CD4-positive, CD25-positive, alpha-beta regulatory T cell (primary cell): ENCODE data around the gene IGFBP5. TPM values are rescaled to one million over a fixed set of nuclear protein-coding genes. Genes with fewer than 3 reads are reported as not detected.

ENCODE experiments used
- ATAC-seq, 2 donors: fragments of 150-1000 bp; cut with Tn5 transposase; one replicate each; pipeline ENCODE4 v1.10.0; 2021; ENCODE audit warnings: low read depth in 2 of 2, moderate number of reproducible peaks in 2 of 2, moderate library complexity in 1 of 2
- DNase-seq, 3 donors: peaks; one replicate each; pipeline versions ENCODE4 v3.0.0 to v3.0.0-alpha.2; 2012 to 2022; ENCODE audit warnings: mixed read lengths in 1 of 3
- H3K27ac ChIP-seq: one replicate; pipeline ENCODE4 v1.7.0; 2013; ENCODE audit warnings: mild to moderate bottlenecking, low read length; ENCODE audit not compliant: insufficient read depth, poor library complexity, severe bottlenecking
- H3K27me3 ChIP-seq: one replicate; pipeline ENCODE4 v1.7.0; 2013; ENCODE audit warnings: low read length; ENCODE audit not compliant: control insufficient read depth, insufficient read depth
- H3K36me3 ChIP-seq: one replicate; pipeline ENCODE4 v1.7.0; 2013; ENCODE audit warnings: mild to moderate bottlenecking, low read length, moderate library complexity; ENCODE audit not compliant: control insufficient read depth, insufficient read depth
- H3K4me1 ChIP-seq: 2 replicates; pipeline ENCODE4 v1.7.0; 2013; ENCODE audit warnings: mild to moderate bottlenecking, low read length; ENCODE audit not compliant: insufficient read depth, control insufficient read depth, poor library complexity, severe bottlenecking
- H3K4me3 ChIP-seq: one replicate; pipeline ENCODE4 v1.7.0; 2013; ENCODE audit warnings: low read depth, mild to moderate bottlenecking, low read length, moderate library complexity
- H3K9me3 ChIP-seq, 2 experiments: 1 replicate in 1 of 2; 2 replicates in 1 of 2; pipeline ENCODE4 v1.7.0; 2013; ENCODE audit warnings: low read length in 2 of 2, mild to moderate bottlenecking in 1 of 2, moderate library complexity in 1 of 2; ENCODE audit not compliant: control insufficient read depth in 2 of 2
- H3K27ac Mint-ChIP-seq, 3 donors: one replicate each; pipeline ENCODE4 v1.8.0; 2020 to 2022; ENCODE audit warnings: mild to moderate bottlenecking in 3 of 3, mixed read lengths in 3 of 3, moderate library complexity in 2 of 3
- H3K27me3 Mint-ChIP-seq: one replicate; pipeline ENCODE4 v1.8.0; 2022; ENCODE audit warnings: mild to moderate bottlenecking, mixed read lengths
- H3K36me3 Mint-ChIP-seq: one replicate; pipeline ENCODE4 v1.8.0; 2020; ENCODE audit warnings: mixed read lengths
- H3K4me1 Mint-ChIP-seq, 4 donors: one replicate each; pipeline ENCODE4 v1.8.0; 2020 to 2022; ENCODE audit warnings: mixed read lengths in 4 of 4, mild to moderate bottlenecking in 1 of 4
- H3K4me3 Mint-ChIP-seq, 4 donors: one replicate each; pipeline ENCODE4 v1.8.0; 2020 to 2022; ENCODE audit warnings: mild to moderate bottlenecking in 4 of 4, mixed read lengths in 4 of 4, moderate library complexity in 3 of 4
- H3K9me3 Mint-ChIP-seq, 7 donors: one replicate each; pipeline ENCODE4 v1.8.0; 2020 to 2022; ENCODE audit warnings: mixed read lengths in 7 of 7, mild to moderate bottlenecking in 3 of 7, moderate library complexity in 2 of 7
- polyA plus RNA-seq, 4 donors: library from polyadenylated mRNA; unstranded; fragments of 300-500 nt; fragmentation: Illumina TruSeq; gene quantifications; one replicate each; pipeline ENCODE4 v1.2.3, GENCODE V29; 2021
- total RNA-seq: library from RNA; stranded (reverse); gene quantifications from one replicate; pipeline ENCODE4 v1.2.3, GENCODE V29; 2022

Gene IGFBP5
- total and polyA plus RNA-seq, 5 donors from 2014 or later: 0.05 TPM; not detected in 4

GRCh38 chr2:216685327-216685875, 9.9 kb downstream of the IGFBP5 start:
- Histone ChIP-seq H3K27ac (no peak overlapping the region), H3K4me3 (no peak overlapping the region), H3K4me1 (no peaks in the 10 kb centered on the region), H3K9me3 (no peaks in the 10 kb centered on the region), H3K27me3 (peaks cover 17% of the 10 kb centered on the region), H3K36me3 (no peaks in the 10 kb centered on the region)
- no peaks in the 10 kb centered on the region for H3K36me3 Mint-ChIP-seq
- peaks cover 0 to 6% (median under 1%) of the 10 kb centered on the region in 4 donors for H3K4me1 Mint-ChIP-seq
- H3K4me3 Mint-ChIP-seq: no peak overlapping the region
- no peak for ATAC-seq
- no peak for DNase-seq
- peaks cover 43% of the 10 kb centered on the region for H3K27me3 Mint-ChIP-seq
- peaks cover 0 to 2% (median 0%) of the 10 kb centered on the region in 7 donors for H3K9me3 Mint-ChIP-seq
- H3K27ac Mint-ChIP-seq: no peak overlapping the region

- no peak for ATAC-seq
Measured at GRCh38 chr2:216683846-216684245, 11.5 kb downstream of the IGFBP5 start.

GRCh38 chr2:216681683-216682082, 13.7 kb downstream of the IGFBP5 start:
- DNase-seq (no peak), ATAC-seq (no peak)
- Mint-ChIP-seq H3K27ac (no peak overlapping the region), H3K9me3 (peaks cover 0 to 2% (median 0%) of the 10 kb centered on the region in 7 donors), H3K4me3 (no peak overlapping the region), H3K27me3 (peaks cover 31% of the 10 kb centered on the region), H3K36me3 (no peaks in the 10 kb centered on the region), H3K4me1 (peaks cover 0 to 6% (median under 1%) of the 10 kb centered on the region in 4 donors)
- H3K36me3 ChIP-seq: no peaks in the 10 kb centered on the region
- no peak overlapping the region for H3K4me3 ChIP-seq
- no peaks in the 10 kb centered on the region for H3K4me1 ChIP-seq
- no peaks in the 10 kb centered on the region for H3K9me3 ChIP-seq
- H3K27ac ChIP-seq: no peak overlapping the region
- H3K27me3 ChIP-seq: no peaks in the 10 kb centered on the region

More at GRCh38 chr2:216683846-216684245, 11.5 kb downstream of the IGFBP5 start:
- Histone ChIP-seq H3K27ac (no peak overlapping the region), H3K9me3 (no peaks in the 10 kb centered on the region), H3K4me3 (no peak overlapping the region), H3K27me3 (peaks cover 3% of the 10 kb centered on the region), H3K36me3 (no peaks in the 10 kb centered on the region), H3K4me1 (no peaks in the 10 kb centered on the region)
- Mint-ChIP-seq H3K4me1 (peaks cover 0 to 6% (median under 1%) of the 10 kb centered on the region in 4 donors), H3K9me3 (peaks cover 0 to under 1% (median 0%) of the 10 kb centered on the region in 7 donors), H3K4me3 (no peak overlapping the region), H3K27ac (no peak overlapping the region), H3K36me3 (no peaks in the 10 kb centered on the region), H3K27me3 (peaks cover 34% of the 10 kb centered on the region)
- DNase-seq: no peak

- H3K27me3 Mint-ChIP-seq: peaks cover 30% of the 10 kb centered on the region
- Histone ChIP-seq H3K9me3 (no peaks in the 10 kb centered on the region), H3K27ac (no peak overlapping the region), H3K27me3 (no peaks in the 10 kb centered on the region), H3K4me3 (no peak overlapping the region), H3K4me1 (no peaks in the 10 kb centered on the region), H3K36me3 (no peaks in the 10 kb centered on the region)
- DNase-seq (no peak), ATAC-seq (no peak)
- H3K36me3 Mint-ChIP-seq: no peaks in the 10 kb centered on the region
- H3K9me3 Mint-ChIP-seq: peaks cover 0 to 2% (median 0%) of the 10 kb centered on the region in 7 donors
- H3K4me1 Mint-ChIP-seq: peaks cover 0 to 6% (median under 1%) of the 10 kb centered on the region in 4 donors
- no peak overlapping the region for H3K4me3 Mint-ChIP-seq
- no peak overlapping the region for H3K27ac Mint-ChIP-seq
Measured at GRCh38 chr2:216680951-216681629, 14.3 kb downstream of the IGFBP5 start.

GRCh38 chr2:216679658-216680024, 15.7 kb downstream of the IGFBP5 start:
- no peaks in the 10 kb centered on the region for H3K4me1 ChIP-seq
- no peak overlapping the region for H3K4me3 ChIP-seq
- no peak for ATAC-seq
- peaks cover 0 to 6% (median under 1%) of the 10 kb centered on the region in 4 donors for H3K4me1 Mint-ChIP-seq
- H3K9me3 Mint-ChIP-seq: peaks cover 0 to 2% (median 0%) of the 10 kb centered on the region in 7 donors
- H3K36me3 Mint-ChIP-seq: no peaks in the 10 kb centered on the region
- H3K27me3 ChIP-seq: no peaks in the 10 kb centered on the region
- H3K36me3 ChIP-seq: no peaks in the 10 kb centered on the region
- no peak overlapping the region for H3K27ac ChIP-seq
- no peak for DNase-seq
- no peaks in the 10 kb centered on the region for H3K9me3 ChIP-seq
- H3K27ac Mint-ChIP-seq: no peak overlapping the region
- H3K27me3 Mint-ChIP-seq: peaks cover 19% of the 10 kb centered on the region
- H3K4me3 Mint-ChIP-seq: no peak overlapping the region

- no peaks in the 10 kb centered on the region for H3K36me3 Mint-ChIP-seq
- ATAC-seq: no peak
- no peak for DNase-seq
- Histone ChIP-seq H3K9me3 (no peaks in the 10 kb centered on the region), H3K27ac (no peak overlapping the region), H3K4me1 (no peaks in the 10 kb centered on the region), H3K4me3 (no peak overlapping the region), H3K36me3 (no peaks in the 10 kb centered on the region), H3K27me3 (no peaks in the 10 kb centered on the region)
- H3K27me3 Mint-ChIP-seq: peaks cover 14% of the 10 kb centered on the region
- H3K27ac Mint-ChIP-seq: peak overlapping the region in 1 of 3 donors; percentile 18
- H3K4me3 Mint-ChIP-seq: no peak overlapping the region
- peaks cover 0 to 2% (median 0%) of the 10 kb centered on the region in 7 donors for H3K9me3 Mint-ChIP-seq
- H3K4me1 Mint-ChIP-seq: peaks cover 0 to 6% (median under 1%) of the 10 kb centered on the region in 4 donors
Measured at GRCh38 chr2:216678813-216679657, 16.3 kb downstream of the IGFBP5 start.

- peak overlapping the region in 1 of 3 donors; percentile 81 for H3K27ac Mint-ChIP-seq
- Histone ChIP-seq H3K9me3 (no peaks in the 10 kb centered on the region), H3K4me1 (no peaks in the 10 kb centered on the region), H3K36me3 (no peaks in the 10 kb centered on the region), H3K27ac (no peak overlapping the region), H3K27me3 (no peaks in the 10 kb centered on the region), H3K4me3 (no peak overlapping the region)
- DNase-seq (no peak), ATAC-seq (no peak)
- H3K36me3 Mint-ChIP-seq: no peaks in the 10 kb centered on the region
- H3K9me3 Mint-ChIP-seq: peaks cover 0 to 2% (median 0%) of the 10 kb centered on the region in 7 donors
- peaks cover 14% of the 10 kb centered on the region for H3K27me3 Mint-ChIP-seq
- H3K4me3 Mint-ChIP-seq: no peak overlapping the region
- H3K4me1 Mint-ChIP-seq: peaks cover 0 to 6% (median under 1%) of the 10 kb centered on the region in 4 donors
Measured at GRCh38 chr2:216678098-216678465, 17.3 kb downstream of the IGFBP5 start.
